IMR-90 (cell line): ENCODE results near the gene FSD1L.

Experiments
- BHLHE40 ChIP-seq: fragments of 150-350 bp; IDR thresholded peaks from 2 replicates; pipeline ENCODE4 v1.6.1; 2016; ENCODE audit warnings: mild to moderate bottlenecking, low read depth, low read length
- CEBPB ChIP-seq: IDR thresholded peaks from 2 replicates; pipeline ENCODE4 v1.6.1; 2012; ENCODE audit warnings: low read depth, low read length, improper control_type of control experiment
- FOS ChIP-seq: fragments of 150-350 bp; IDR thresholded peaks from 2 replicates; pipeline ENCODE4 v1.6.1; 2016; ENCODE audit warnings: low read depth, low read length
- MAFK ChIP-seq: IDR thresholded peaks from 2 replicates; pipeline ENCODE4 v1.6.1; 2012; ENCODE audit warnings: low read depth, low read length, improper control_type of control experiment
- MXI1 ChIP-seq: IDR thresholded peaks from 2 replicates; pipeline ENCODE4 v1.6.1; 2012; ENCODE audit warnings: low read depth, mild to moderate bottlenecking, low read length, moderate library complexity, borderline replicate concordance
- NFE2L2 ChIP-seq: fragments of 150-350 bp; IDR thresholded peaks from 2 replicates; pipeline ENCODE4 v1.6.1; 2016; ENCODE audit warnings: low read depth, mild to moderate bottlenecking, low read length
- POLR2A ChIP-seq: IDR thresholded peaks from 2 replicates; pipeline ENCODE4 v1.6.1; 2012; ENCODE audit warnings: mild to moderate bottlenecking, low read depth, low read length
- RAD21 ChIP-seq: IDR thresholded peaks from 2 replicates; pipeline ENCODE4 v1.6.1; 2012; ENCODE audit warnings: low read length, improper control_type of control experiment
- RCOR1 ChIP-seq: IDR thresholded peaks from 2 replicates; pipeline ENCODE4 v1.6.1; 2012; ENCODE audit warnings: mild to moderate bottlenecking, low read length, improper control_type of control experiment; ENCODE audit not compliant: insufficient replicate concordance
- SMC3 ChIP-seq: fragments of 150-350 bp; IDR thresholded peaks from 2 replicates; pipeline ENCODE4 v1.6.1; 2016; ENCODE audit warnings: low read depth, mild to moderate bottlenecking, antibody characterized with exemption, low read length, moderate library complexity
- TF ChIP-seq, protein P1 (sequence below): fragments of 150-350 bp; IDR thresholded peaks from 2 replicates; pipeline ENCODE4 v1.6.1; 2017; ENCODE audit warnings: mild to moderate bottlenecking, antibody characterized with exemption, low read length, low read depth
- TF ChIP-seq, protein P2 (sequence below): conservative IDR thresholded peaks from 2 replicates; pipeline ENCODE4 v1.5.1; 2012; ENCODE audit warnings: mild to moderate bottlenecking, low read depth, low read length, improper control_type of control experiment
- TF ChIP-seq, protein P3 (sequence below): fragments of 150-350 bp; IDR thresholded peaks from 2 replicates; pipeline ENCODE4 v1.6.1; 2016; ENCODE audit warnings: low read depth, mild to moderate bottlenecking, low read length, moderate library complexity, borderline replicate concordance

DNA sequence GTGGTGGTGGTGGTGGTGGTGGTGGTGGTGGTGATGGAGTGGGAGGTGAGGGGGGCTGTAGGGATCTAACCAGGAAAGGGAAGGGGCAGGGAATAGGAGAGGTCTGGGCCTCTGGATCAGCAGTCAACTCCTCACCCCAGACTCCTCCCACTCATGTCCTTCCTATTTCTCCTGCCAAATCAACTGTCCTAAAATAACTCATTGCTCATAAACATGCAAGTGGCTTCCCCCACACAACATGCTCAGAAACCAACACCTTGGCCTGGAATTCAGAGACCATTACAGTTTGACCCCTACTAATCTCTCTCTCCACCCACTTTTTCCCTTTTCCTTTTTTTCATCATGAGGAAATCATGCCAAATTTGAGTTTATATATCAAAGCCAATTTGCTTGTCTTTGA, 8.4 kb upstream of the FSD1L start:
- no peak for TF ChIP-seq POLR2A
- TF ChIP-seq, protein P1, sequence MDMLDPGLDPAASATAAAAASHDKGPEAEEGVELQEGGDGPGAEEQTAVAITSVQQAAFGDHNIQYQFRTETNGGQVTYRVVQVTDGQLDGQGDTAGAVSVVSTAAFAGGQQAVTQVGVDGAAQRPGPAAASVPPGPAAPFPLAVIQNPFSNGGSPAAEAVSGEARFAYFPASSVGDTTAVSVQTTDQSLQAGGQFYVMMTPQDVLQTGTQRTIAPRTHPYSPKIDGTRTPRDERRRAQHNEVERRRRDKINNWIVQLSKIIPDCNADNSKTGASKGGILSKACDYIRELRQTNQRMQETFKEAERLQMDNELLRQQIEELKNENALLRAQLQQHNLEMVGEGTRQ, result no peak
- TF ChIP-seq, protein P2, sequence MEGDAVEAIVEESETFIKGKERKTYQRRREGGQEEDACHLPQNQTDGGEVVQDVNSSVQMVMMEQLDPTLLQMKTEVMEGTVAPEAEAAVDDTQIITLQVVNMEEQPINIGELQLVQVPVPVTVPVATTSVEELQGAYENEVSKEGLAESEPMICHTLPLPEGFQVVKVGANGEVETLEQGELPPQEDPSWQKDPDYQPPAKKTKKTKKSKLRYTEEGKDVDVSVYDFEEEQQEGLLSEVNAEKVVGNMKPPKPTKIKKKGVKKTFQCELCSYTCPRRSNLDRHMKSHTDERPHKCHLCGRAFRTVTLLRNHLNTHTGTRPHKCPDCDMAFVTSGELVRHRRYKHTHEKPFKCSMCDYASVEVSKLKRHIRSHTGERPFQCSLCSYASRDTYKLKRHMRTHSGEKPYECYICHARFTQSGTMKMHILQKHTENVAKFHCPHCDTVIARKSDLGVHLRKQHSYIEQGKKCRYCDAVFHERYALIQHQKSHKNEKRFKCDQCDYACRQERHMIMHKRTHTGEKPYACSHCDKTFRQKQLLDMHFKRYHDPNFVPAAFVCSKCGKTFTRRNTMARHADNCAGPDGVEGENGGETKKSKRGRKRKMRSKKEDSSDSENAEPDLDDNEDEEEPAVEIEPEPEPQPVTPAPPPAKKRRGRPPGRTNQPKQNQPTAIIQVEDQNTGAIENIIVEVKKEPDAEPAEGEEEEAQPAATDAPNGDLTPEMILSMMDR, result no peak
- no peak for TF ChIP-seq RAD21
- no peak for TF ChIP-seq MXI1
- no peak for TF ChIP-seq MAFK
- no peak for TF ChIP-seq SMC3
- TF ChIP-seq RCOR1, result no peak
- TF ChIP-seq BHLHE40, result no peak
- TF ChIP-seq NFE2L2, result no peak
- TF ChIP-seq CEBPB, result no peak
- no peak for TF ChIP-seq FOS
- TF ChIP-seq, protein P3, sequence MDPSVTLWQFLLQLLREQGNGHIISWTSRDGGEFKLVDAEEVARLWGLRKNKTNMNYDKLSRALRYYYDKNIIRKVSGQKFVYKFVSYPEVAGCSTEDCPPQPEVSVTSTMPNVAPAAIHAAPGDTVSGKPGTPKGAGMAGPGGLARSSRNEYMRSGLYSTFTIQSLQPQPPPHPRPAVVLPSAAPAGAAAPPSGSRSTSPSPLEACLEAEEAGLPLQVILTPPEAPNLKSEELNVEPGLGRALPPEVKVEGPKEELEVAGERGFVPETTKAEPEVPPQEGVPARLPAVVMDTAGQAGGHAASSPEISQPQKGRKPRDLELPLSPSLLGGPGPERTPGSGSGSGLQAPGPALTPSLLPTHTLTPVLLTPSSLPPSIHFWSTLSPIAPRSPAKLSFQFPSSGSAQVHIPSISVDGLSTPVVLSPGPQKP, result no peak
